ENCODE measurements around the gene PMM2. TPM values are rescaled to one million over a fixed set of nuclear protein-coding genes. Genes with fewer than 3 reads are reported as not detected.
A peak's percentile ranks its signal among the peaks of the same experiment; 100 is the strongest.

PMM2 gene
- total RNA-seq, 5 donors from 2014 or later (not counting 1 experiment from before 2014, with no cell fraction given): 33.8 to 46.6 (median 43.7) TPM

- ChIA-PET CTCF (no interaction called here), POLR2A (no interaction called here)
- H3K27ac Mint-ChIP-seq: peak overlapping the region in 1 of 2 donors; percentile 58
- no peak overlapping the region for H3K4me3 ChIP-seq (ENCODE audit: control insufficient read depth in 1 of 2, extremely low read depth in 1 of 2, low read length in 1 of 2)
- WGBS (ENCODE audit: insufficient coverage): 85% methylated on average over 6 of the region's 8 CpGs
- H3K4me1 Mint-ChIP-seq: peaks cover 31 to 44% (median 33%) of the 10 kb centered on the region in 3 donors
- peaks cover 9 to 52% of the 10 kb centered on the region in 2 donors for H3K36me3 ChIP-seq (ENCODE audit: control insufficient read depth in 2 of 2, extremely low read depth in 1 of 2, insufficient read depth in 1 of 2, low read length in 1 of 2)
- no peaks in the 10 kb centered on the region for H3K9me3 Mint-ChIP-seq
- H3K4me3 Mint-ChIP-seq: no peak overlapping the region
- no peak overlapping the region for H3K27ac ChIP-seq (ENCODE audit: low read length)
- no peaks in the 10 kb centered on the region for H3K27me3 Mint-ChIP-seq
- ATAC-seq (replicated peaks in 1 of 4) (no peak), DNase-seq (no peak)
- no peaks in the 10 kb centered on the region for H3K27me3 ChIP-seq (replicated peaks in 1 of 2; ENCODE audit: control insufficient read depth in 2 of 2, extremely low read depth in 1 of 2, insufficient read depth in 2 of 2, low read length in 1 of 2)
- H3K9me3 ChIP-seq: no peaks in the 10 kb centered on the region
- peaks cover 25% of the 10 kb centered on the region for H3K36me3 Mint-ChIP-seq
- H3K4me1 ChIP-seq (ENCODE audit: control insufficient read depth in 1 of 2, extremely low read depth in 1 of 2, insufficient read depth in 2 of 2, low read length in 2 of 2): peaks cover 0 to 15% of the 10 kb centered on the region in 2 experiments
Observed at GRCh38 chr16:8852534-8852933, 54.9 kb downstream of the PMM2 start.

- Mint-ChIP-seq H3K4me1 (peaks cover 36 to 48% (median 38%) of the 10 kb centered on the region in 3 donors), H3K9me3 (no peaks in the 10 kb centered on the region), H3K4me3 (no peak overlapping the region), H3K27ac (peak overlapping the region; percentile 49 to 58), H3K36me3 (peaks cover 25% of the 10 kb centered on the region), H3K27me3 (no peaks in the 10 kb centered on the region)
- no peak overlapping the region for H3K27ac ChIP-seq (ENCODE audit: low read length)
- peaks cover 0 to 15% of the 10 kb centered on the region in 2 experiments for H3K4me1 ChIP-seq (ENCODE audit: control insufficient read depth in 1 of 2, extremely low read depth in 1 of 2, insufficient read depth in 2 of 2, low read length in 2 of 2)
- no peaks in the 10 kb centered on the region for H3K9me3 ChIP-seq
- ChIA-PET POLR2A (no interaction called here), CTCF (no interaction called here)
- DNase-seq (no peak), ATAC-seq (replicated peaks in 1 of 4) (no peak)
- peaks cover 9 to 51% of the 10 kb centered on the region in 2 donors for H3K36me3 ChIP-seq (ENCODE audit: control insufficient read depth in 2 of 2, extremely low read depth in 1 of 2, insufficient read depth in 1 of 2, low read length in 1 of 2)
- WGBS (ENCODE audit: insufficient coverage): 84% methylated on average over 3 of the region's 7 CpGs
- H3K4me3 ChIP-seq (ENCODE audit: control insufficient read depth in 1 of 2, extremely low read depth in 1 of 2, low read length in 1 of 2): no peak overlapping the region
- H3K27me3 ChIP-seq (replicated peaks in 1 of 2; ENCODE audit: control insufficient read depth in 2 of 2, extremely low read depth in 1 of 2, insufficient read depth in 2 of 2, low read length in 1 of 2): no peaks in the 10 kb centered on the region
Observed at GRCh38 chr16:8853150-8853549, 55.5 kb downstream of the PMM2 start.

- Histone ChIP-seq H3K36me3 (ENCODE audit: control insufficient read depth in 2 of 2, extremely low read depth in 1 of 2, insufficient read depth in 1 of 2, low read length in 1 of 2) (peaks cover 10 to 51% of the 10 kb centered on the region in 2 donors), H3K4me1 (ENCODE audit: control insufficient read depth in 1 of 2, extremely low read depth in 1 of 2, insufficient read depth in 2 of 2, low read length in 2 of 2) (peaks cover 0 to 15% of the 10 kb centered on the region in 2 experiments), H3K4me3 (ENCODE audit: control insufficient read depth in 1 of 2, extremely low read depth in 1 of 2, low read length in 1 of 2) (no peak overlapping the region), H3K27ac (ENCODE audit: low read length) (no peak overlapping the region), H3K27me3 (replicated peaks in 1 of 2; ENCODE audit: control insufficient read depth in 2 of 2, extremely low read depth in 1 of 2, insufficient read depth in 2 of 2, low read length in 1 of 2) (no peaks in the 10 kb centered on the region), H3K9me3 (no peaks in the 10 kb centered on the region)
- H3K27me3 Mint-ChIP-seq: no peaks in the 10 kb centered on the region
- peaks cover 27% of the 10 kb centered on the region for H3K36me3 Mint-ChIP-seq
- no peaks in the 10 kb centered on the region for H3K9me3 Mint-ChIP-seq
- no peak for DNase-seq
- POLR2A ChIA-PET: no interaction called here
- CTCF ChIA-PET: interaction anchor here in 1 of 2 donors (0.5 kb wide), 1 partner anchor 159 kb away, joined by 3 read pairs; no protein-coding TSS in a partner anchor
- peak overlapping the region; percentile 46 to 58 for H3K27ac Mint-ChIP-seq
- no peak for ATAC-seq (replicated peaks in 1 of 4)
- H3K4me3 Mint-ChIP-seq: no peak overlapping the region
- H3K4me1 Mint-ChIP-seq: peaks cover 38 to 49% (median 38%) of the 10 kb centered on the region in 3 donors
- WGBS (ENCODE audit: insufficient coverage): 72% methylated on average over 7 of the region's 7 CpGs
Observed at GRCh38 chr16:8853611-8854010, 56.0 kb downstream of the PMM2 start.

- no peaks in the 10 kb centered on the region for H3K9me3 Mint-ChIP-seq
- H3K27me3 Mint-ChIP-seq: no peaks in the 10 kb centered on the region
- H3K36me3 Mint-ChIP-seq: peaks cover 30% of the 10 kb centered on the region
- Histone ChIP-seq H3K4me3 (ENCODE audit: control insufficient read depth in 1 of 2, extremely low read depth in 1 of 2, low read length in 1 of 2) (no peak overlapping the region), H3K36me3 (ENCODE audit: control insufficient read depth in 2 of 2, extremely low read depth in 1 of 2, insufficient read depth in 1 of 2, low read length in 1 of 2) (peaks cover 10 to 46% of the 10 kb centered on the region in 2 donors), H3K4me1 (ENCODE audit: control insufficient read depth in 1 of 2, extremely low read depth in 1 of 2, insufficient read depth in 2 of 2, low read length in 2 of 2) (peaks cover 0 to 15% of the 10 kb centered on the region in 2 experiments), H3K9me3 (no peaks in the 10 kb centered on the region), H3K27ac (ENCODE audit: low read length) (no peak overlapping the region), H3K27me3 (replicated peaks in 1 of 2; ENCODE audit: control insufficient read depth in 2 of 2, extremely low read depth in 1 of 2, insufficient read depth in 2 of 2, low read length in 1 of 2) (no peaks in the 10 kb centered on the region)
- H3K4me3 Mint-ChIP-seq: no peak overlapping the region
- ChIA-PET CTCF (interaction anchor here in 1 of 2 donors (0.6 kb wide), 1 partner anchor 54 kb away, joined by 4 read pairs; no protein-coding TSS in a partner anchor), POLR2A (interaction anchor here in 1 of 2 donors (1.1 kb wide), 1 partner anchor 11 kb away, joined by 6 read pairs; no protein-coding TSS in a partner anchor)
- peaks cover 38 to 51% (median 40%) of the 10 kb centered on the region in 3 donors for H3K4me1 Mint-ChIP-seq
- DNase-seq: no peak
- peak overlapping the region in 1 of 2 donors; percentile 16 for H3K27ac Mint-ChIP-seq
- WGBS (ENCODE audit: insufficient coverage): 84% methylated on average over 4 of the region's 9 CpGs
- no peak for ATAC-seq (replicated peaks in 1 of 4)
Observed at GRCh38 chr16:8854298-8854948, 56.8 kb downstream of the PMM2 start.

- DNase-seq: no peak
- Mint-ChIP-seq H3K4me3 (no peak overlapping the region), H3K4me1 (peaks cover 32 to 45% (median 35%) of the 10 kb centered on the region in 3 donors), H3K27ac (peak overlapping the region; percentile 52), H3K36me3 (peaks cover 26% of the 10 kb centered on the region), H3K9me3 (no peaks in the 10 kb centered on the region), H3K27me3 (no peaks in the 10 kb centered on the region)
- H3K27me3 ChIP-seq (replicated peaks in 1 of 2; ENCODE audit: control insufficient read depth in 2 of 2, extremely low read depth in 1 of 2, insufficient read depth in 2 of 2, low read length in 1 of 2): no peaks in the 10 kb centered on the region
- ATAC-seq (replicated peaks in 1 of 4): no peak
- CTCF ChIA-PET: interaction anchor here in 1 of 2 donors (0.6 kb wide), 1 partner anchor 55 kb away, joined by 4 read pairs; no protein-coding TSS in a partner anchor
- peaks cover 6 to 40% of the 10 kb centered on the region in 2 donors for H3K36me3 ChIP-seq (ENCODE audit: control insufficient read depth in 2 of 2, extremely low read depth in 1 of 2, insufficient read depth in 1 of 2, low read length in 1 of 2)
- no peak overlapping the region for H3K27ac ChIP-seq (ENCODE audit: low read length)
- H3K4me3 ChIP-seq (ENCODE audit: control insufficient read depth in 1 of 2, extremely low read depth in 1 of 2, low read length in 1 of 2): no peak overlapping the region
- POLR2A ChIA-PET: interaction anchor here in 1 of 2 donors (1.1 kb wide), 1 partner anchor 11 kb away, joined by 6 read pairs; no protein-coding TSS in a partner anchor
- H3K4me1 ChIP-seq (ENCODE audit: control insufficient read depth in 1 of 2, extremely low read depth in 1 of 2, insufficient read depth in 2 of 2, low read length in 2 of 2): peaks cover 0 to 13% of the 10 kb centered on the region in 2 experiments
- no peaks in the 10 kb centered on the region for H3K9me3 ChIP-seq
- 96% methylated on average over 11 of the region's 11 CpGs for WGBS (ENCODE audit: insufficient coverage)
Observed at GRCh38 chr16:8855051-8855786, 57.6 kb downstream of the PMM2 start.

GRCh38 chr16:8855972-8856371, 58.3 kb downstream of the PMM2 start:
- DNase-seq (no peak), ATAC-seq (replicated peaks in 1 of 4) (no peak)
- Mint-ChIP-seq H3K27me3 (no peaks in the 10 kb centered on the region), H3K4me3 (no peak overlapping the region), H3K4me1 (peaks cover 24 to 38% (median 29%) of the 10 kb centered on the region in 3 donors), H3K27ac (peak overlapping the region in 1 of 2 donors; percentile 52), H3K36me3 (peaks cover 26% of the 10 kb centered on the region), H3K9me3 (no peaks in the 10 kb centered on the region)
- no peaks in the 10 kb centered on the region for H3K27me3 ChIP-seq (replicated peaks in 1 of 2; ENCODE audit: control insufficient read depth in 2 of 2, extremely low read depth in 1 of 2, insufficient read depth in 2 of 2, low read length in 1 of 2)
- no peak overlapping the region for H3K4me3 ChIP-seq (ENCODE audit: control insufficient read depth in 1 of 2, extremely low read depth in 1 of 2, low read length in 1 of 2)
- H3K27ac ChIP-seq (ENCODE audit: low read length): no peak overlapping the region
- ChIA-PET CTCF (no interaction called here), POLR2A (no interaction called here)
- peaks cover 0 to 8% of the 10 kb centered on the region in 2 experiments for H3K4me1 ChIP-seq (ENCODE audit: control insufficient read depth in 1 of 2, extremely low read depth in 1 of 2, insufficient read depth in 2 of 2, low read length in 2 of 2)
- WGBS (ENCODE audit: insufficient coverage): 73% methylated on average over 4 of the region's 5 CpGs
- H3K36me3 ChIP-seq (ENCODE audit: control insufficient read depth in 2 of 2, extremely low read depth in 1 of 2, insufficient read depth in 1 of 2, low read length in 1 of 2): peaks cover 6 to 38% of the 10 kb centered on the region in 2 donors
- no peaks in the 10 kb centered on the region for H3K9me3 ChIP-seq
